Natural killer cell (primary cell): ENCODE measurements around the gene ADORA2A. TPM values are rescaled to one million over a fixed set of nuclear protein-coding genes. Genes with fewer than 3 reads are reported as not detected.

ENCODE experiments used
- ATAC-seq, 3 donors: fragments of 150-1000 bp in 2 of 3; fragments of 200-7000 bp in 1 of 3; cut with Tn5 transposase; 1 replicate in 1 of 3; 2 replicates in 2 of 3; pipeline ENCODE4 v1.10.0; 2021; ENCODE audit warnings: mild to moderate bottlenecking in 2 of 3, moderate library complexity in 2 of 3
- DNase-seq, 2 donors: peaks; one replicate each; pipeline versions ENCODE4 v3.0.0 to v3.0.0-alpha.2; 2013 to 2021; ENCODE audit warnings: mixed read lengths in 1 of 2
- H3K27ac ChIP-seq: one replicate; pipeline ENCODE4 v1.5.1; 2013; ENCODE audit warnings: mild to moderate bottlenecking, low read length
- H3K27me3 ChIP-seq: one replicate; pipeline ENCODE4 v1.6.1; 2013; ENCODE audit warnings: low read length; ENCODE audit not compliant: control insufficient read depth, insufficient read depth
- H3K36me3 ChIP-seq: one replicate; pipeline ENCODE4 v1.6.1; 2013; ENCODE audit warnings: low read length; ENCODE audit not compliant: control insufficient read depth, insufficient read depth
- H3K4me1 ChIP-seq: one replicate; pipeline ENCODE4 v1.6.1; 2013; ENCODE audit warnings: low read length; ENCODE audit not compliant: control insufficient read depth, insufficient read depth
- H3K4me3 ChIP-seq: one replicate; pipeline ENCODE4 v1.5.1; 2013; ENCODE audit warnings: low read length
- H3K9me3 ChIP-seq: one replicate; pipeline ENCODE4 v1.6.1; 2013; ENCODE audit warnings: low read length; ENCODE audit not compliant: control insufficient read depth, insufficient read depth
- H3K27ac Mint-ChIP-seq, 2 donors: one replicate each; pipeline ENCODE4 v1.8.0; 2022; ENCODE audit warnings: mild to moderate bottlenecking in 2 of 2, mixed read lengths in 2 of 2, moderate library complexity in 1 of 2
- H3K27me3 Mint-ChIP-seq, 2 donors: one replicate each; pipeline ENCODE4 v1.8.0; 2022; ENCODE audit warnings: low read depth in 2 of 2, mixed read lengths in 2 of 2
- H3K36me3 Mint-ChIP-seq: one replicate; pipeline ENCODE4 v1.8.0; 2022; ENCODE audit warnings: mixed read lengths
- H3K4me1 Mint-ChIP-seq, 2 donors: one replicate each; pipeline ENCODE4 v1.8.0; 2022; ENCODE audit warnings: mixed read lengths in 2 of 2
- H3K4me3 Mint-ChIP-seq: one replicate; pipeline ENCODE4 v1.8.0; 2022; ENCODE audit warnings: mild to moderate bottlenecking, moderate library complexity, mixed read lengths
- H3K9me3 Mint-ChIP-seq, 2 donors: one replicate each; pipeline ENCODE4 v1.8.0; 2022; ENCODE audit warnings: mixed read lengths in 2 of 2
- CTCF ChIP-seq: fragments of 200-600 bp; IDR thresholded peaks from one replicate; pipeline ENCODE4 v1.8.0; 2022; ENCODE audit warnings: antibody characterized with exemption
- WGBS: methylation state at CpG from one replicate; pipeline ENCODE4 v1.1.7; 2013; ENCODE audit warnings: missing lambda C conversion rate; ENCODE audit not compliant: insufficient coverage; 5-methylcytosine and 5-hydroxymethylcytosine counted together
- intact Hi-C: fragments of 100-400 bp; cut with micrococcal nuclease; formaldehyde crosslinking; loops from one replicate; pipeline ENCODE4 v1.14.2; 2022
- total RNA-seq, 4 donors: library from RNA; stranded (reverse); fragments of 120-200 nt in 1 of 4; gene quantifications; one replicate each; pipeline versions ENCODE4 v1.2.3 to v1.2.4, GENCODE V29; 2013 to 2022

Gene ADORA2A
- total RNA-seq, 3 donors from 2014 or later (not counting 1 experiment from before 2014, with no cell fraction given) = 11.0 to 15.0 (median 11.7) TPM

GRCh38 chr22:24389680-24390079 is 37.7 kb upstream of the ADORA2A start:
- Mint-ChIP-seq H3K4me3 (no peak overlapping the region), H3K36me3 (no peaks in the 10 kb centered on the region), H3K4me1 (peaks cover 4 to 11% of the 10 kb centered on the region in 2 donors), H3K27ac (no peak overlapping the region), H3K9me3 (no peaks in the 10 kb centered on the region), H3K27me3 (no peaks in the 10 kb centered on the region)
- H3K36me3 ChIP-seq = no peaks in the 10 kb centered on the region
- WGBS = 100% methylated on average over 1 of the region's 1 CpG
- H3K9me3 ChIP-seq = no peaks in the 10 kb centered on the region
- no peak for DNase-seq
- H3K4me3 ChIP-seq = no peak overlapping the region
- no peak for ATAC-seq
- TF ChIP-seq CTCF = no peak
- H3K27me3 ChIP-seq = no peaks in the 10 kb centered on the region
- intact Hi-C loops = no loop called here
- H3K4me1 ChIP-seq = no peaks in the 10 kb centered on the region
- H3K27ac ChIP-seq = no peak overlapping the region

GRCh38 chr22:24390156-24390555 is 37.2 kb upstream of the ADORA2A start:
- intact Hi-C loops = no loop called here
- no peak overlapping the region for H3K4me3 Mint-ChIP-seq
- H3K36me3 ChIP-seq = no peaks in the 10 kb centered on the region
- TF ChIP-seq CTCF = no peak
- no peaks in the 10 kb centered on the region for H3K27me3 ChIP-seq
- H3K27ac Mint-ChIP-seq = no peak overlapping the region
- no peaks in the 10 kb centered on the region for H3K9me3 Mint-ChIP-seq
- H3K9me3 ChIP-seq = no peaks in the 10 kb centered on the region
- ATAC-seq (no peak), DNase-seq (no peak)
- H3K27ac ChIP-seq = no peak overlapping the region
- H3K4me3 ChIP-seq = no peak overlapping the region
- no peaks in the 10 kb centered on the region for H3K4me1 ChIP-seq
- H3K36me3 Mint-ChIP-seq = no peaks in the 10 kb centered on the region
- H3K27me3 Mint-ChIP-seq = no peaks in the 10 kb centered on the region
- peaks cover 4 to 11% of the 10 kb centered on the region in 2 donors for H3K4me1 Mint-ChIP-seq
- no CpG with 5 or more reads among the region's 2 CpGs for WGBS

- no peaks in the 10 kb centered on the region for H3K36me3 Mint-ChIP-seq
- H3K27me3 Mint-ChIP-seq = no peaks in the 10 kb centered on the region
- H3K4me3 Mint-ChIP-seq = no peak overlapping the region
- no peaks in the 10 kb centered on the region for H3K9me3 Mint-ChIP-seq
- Histone ChIP-seq H3K9me3 (no peaks in the 10 kb centered on the region), H3K4me3 (no peak overlapping the region), H3K36me3 (no peaks in the 10 kb centered on the region), H3K27ac (no peak overlapping the region), H3K27me3 (no peaks in the 10 kb centered on the region), H3K4me1 (no peaks in the 10 kb centered on the region)
- TF ChIP-seq CTCF = no peak
- no peak overlapping the region for H3K27ac Mint-ChIP-seq
- no peak for DNase-seq
- 97% methylated on average over 7 of the region's 7 CpGs for WGBS
- intact Hi-C loops = no loop called here
- ATAC-seq = no peak
- peaks cover 4 to 11% of the 10 kb centered on the region in 2 donors for H3K4me1 Mint-ChIP-seq
These were observed 36.8 kb upstream of the ADORA2A start for GRCh38 chr22:24390576-24390975.

GRCh38 chr22:24391836-24392217 is 35.6 kb upstream of the ADORA2A start:
- H3K27ac Mint-ChIP-seq = peak overlapping the region in 1 of 2 donors; percentile 8

More at GRCh38 chr22:24391836-24392217, 35.6 kb upstream of the ADORA2A start:
- ATAC-seq (no peak), DNase-seq (no peak)
- Mint-ChIP-seq H3K9me3 (no peaks in the 10 kb centered on the region), H3K36me3 (no peaks in the 10 kb centered on the region), H3K4me3 (no peak overlapping the region), H3K27me3 (no peaks in the 10 kb centered on the region), H3K4me1 (peaks cover 4 to 11% of the 10 kb centered on the region in 2 donors)
- intact Hi-C loops = no loop called here
- 83% methylated on average over 1 of the region's 3 CpGs for WGBS
- H3K9me3 ChIP-seq = no peaks in the 10 kb centered on the region
- no peak overlapping the region for H3K4me3 ChIP-seq
- peaks cover 4% of the 10 kb centered on the region for H3K36me3 ChIP-seq
- H3K27ac ChIP-seq = no peak overlapping the region
- no peaks in the 10 kb centered on the region for H3K4me1 ChIP-seq
- H3K27me3 ChIP-seq = no peaks in the 10 kb centered on the region
- TF ChIP-seq CTCF = no peak
